Dedifferentiated amniotic fluid mesenchymal stem cell (primary cell): ENCODE results near the gene SNIP1.
"Not testable (repeated sequence)": the region's sequence is repeated elsewhere in the genome, so short reads cannot be mapped to it uniquely, and the experiment has no call there.

Source experiments
- DNase-seq: peaks from one replicate; pipeline ENCODE4 v3.0.0-alpha.2; 2016; ENCODE audit errors: extremely low spot score

The SNIP1 gene

DNA sequence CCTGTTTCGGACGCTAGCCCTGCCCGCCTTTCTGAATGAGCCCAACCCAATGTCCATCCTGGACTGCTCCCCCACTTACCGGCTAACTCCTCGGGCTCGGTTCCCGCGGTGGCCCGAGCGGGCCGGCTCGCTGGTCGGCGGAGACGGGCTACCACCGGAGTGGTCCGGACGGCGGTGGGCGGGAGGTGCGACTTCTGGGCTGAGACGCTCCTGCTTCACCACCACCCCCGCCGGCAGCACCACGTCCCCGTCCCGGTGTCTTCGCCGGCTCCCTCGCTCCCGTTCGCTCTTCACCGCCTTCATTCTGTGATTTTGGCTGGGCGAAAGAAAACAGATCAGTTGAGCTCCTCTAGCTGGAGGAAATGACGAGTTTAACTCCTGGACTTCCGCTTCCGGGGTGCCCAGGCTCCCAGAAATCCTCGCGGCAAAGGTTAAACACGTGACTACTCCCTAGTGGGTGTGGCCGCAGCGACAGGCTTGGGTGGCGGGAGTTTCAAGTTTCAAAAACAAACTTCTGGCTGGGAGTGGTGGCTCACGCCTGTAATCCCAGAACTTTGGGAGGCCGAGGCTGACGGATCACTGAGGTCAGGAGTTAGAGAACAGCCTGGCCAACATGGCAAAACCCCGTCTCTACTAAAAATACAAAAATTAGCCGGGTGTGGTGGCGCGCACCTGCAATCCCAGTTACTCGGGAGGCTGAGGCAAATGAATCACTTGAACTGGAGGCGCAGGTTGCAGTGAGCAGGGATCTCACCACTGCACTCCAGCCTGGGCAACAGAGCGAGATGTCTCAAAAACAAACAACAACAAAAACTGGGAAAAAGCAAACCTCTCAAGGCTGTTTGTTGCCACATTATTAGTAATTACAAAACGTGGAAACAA lies at the start of gene SNIP1:
Gene SNIP1, minus strand, starts transcription at position 367 of the 882 bp plus-strand sequence. Its CDS starts 64 bp downstream, at position 303.
- DNase-seq: peak; percentile 96

DNA sequence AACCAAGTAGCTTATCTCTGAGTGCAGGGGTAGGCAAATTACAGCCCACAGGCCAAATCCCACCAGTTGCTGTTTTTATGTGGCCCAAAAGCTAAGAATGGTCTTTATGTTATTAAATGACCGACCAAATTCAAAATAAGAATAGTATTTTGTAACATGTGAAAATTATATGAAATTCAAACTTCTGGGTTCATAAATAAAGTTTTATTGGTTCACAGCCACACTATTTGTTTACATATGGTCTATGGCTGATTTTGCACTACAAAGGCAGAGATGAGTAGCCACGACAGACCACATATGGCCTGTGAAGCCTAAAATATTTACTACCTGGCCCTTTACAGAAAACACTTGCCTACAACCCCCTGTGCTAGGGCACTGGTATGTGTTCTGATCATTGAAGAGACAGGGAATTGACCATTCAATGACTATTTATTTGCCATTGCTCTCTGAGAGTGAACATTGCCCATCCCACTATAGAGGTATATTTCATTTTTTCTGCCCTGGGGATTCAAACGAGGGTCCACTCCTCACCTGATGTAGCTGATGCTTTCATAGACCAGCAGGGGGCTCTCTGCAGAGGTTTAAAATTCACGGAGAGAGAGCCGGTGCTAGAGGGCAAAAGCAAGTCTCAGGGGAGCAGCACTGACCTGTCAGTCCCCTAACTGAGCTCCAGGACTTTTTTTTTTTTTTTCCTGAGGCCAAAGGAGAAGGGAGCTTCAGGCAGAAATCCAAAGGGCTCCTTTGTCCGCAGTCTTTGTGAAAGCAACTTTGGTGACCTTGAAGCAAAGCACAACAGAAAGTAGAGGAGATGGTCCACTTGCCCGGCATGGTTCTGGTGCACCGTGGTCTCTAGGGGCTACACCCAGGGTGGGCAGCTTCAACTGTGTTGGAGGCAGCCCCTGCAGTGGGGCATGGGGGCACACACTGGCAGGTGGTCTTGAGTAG lies 48.9 kb upstream of the SNIP1 start:
- DNase-seq: peak; percentile 38

- DNase-seq: no peak
Measured at GRCh38 chr1:37601441-37601840, 47.3 kb upstream of the SNIP1 start.

DNA sequence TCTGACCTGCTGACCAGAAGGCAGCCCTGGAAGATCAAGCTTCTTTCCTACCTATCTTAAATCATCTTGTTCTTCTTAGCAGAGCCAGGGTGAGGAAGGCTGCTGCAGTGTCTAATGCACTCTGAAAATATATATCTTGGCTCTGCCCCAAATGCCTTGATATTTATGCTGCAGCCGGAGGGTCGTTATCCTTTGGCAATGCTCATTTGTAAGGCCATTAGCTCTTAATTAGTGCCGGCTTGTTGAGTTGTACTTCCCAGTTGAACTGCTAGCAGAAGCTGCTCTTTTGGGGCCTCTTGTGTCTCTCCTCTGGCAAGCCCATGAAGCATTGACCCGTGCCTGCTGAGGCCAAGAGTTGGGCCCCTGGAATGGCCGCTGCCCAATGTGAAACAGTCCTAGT lies 45.8 kb upstream of the SNIP1 start:
- DNase-seq: no peak

GRCh38 chr1:37596182-37596667 lies 42.1 kb upstream of the SNIP1 start:
- DNase-seq: no peak

GRCh38 chr1:37595440-37596181 lies 41.5 kb upstream of the SNIP1 start, which contains the start of gene GNL2:
Gene GNL2 (minus strand): TSS chr1:37595937. CDS start chr1:37595822, 115 bp downstream.
- peak; percentile 97 for DNase-seq

DNA sequence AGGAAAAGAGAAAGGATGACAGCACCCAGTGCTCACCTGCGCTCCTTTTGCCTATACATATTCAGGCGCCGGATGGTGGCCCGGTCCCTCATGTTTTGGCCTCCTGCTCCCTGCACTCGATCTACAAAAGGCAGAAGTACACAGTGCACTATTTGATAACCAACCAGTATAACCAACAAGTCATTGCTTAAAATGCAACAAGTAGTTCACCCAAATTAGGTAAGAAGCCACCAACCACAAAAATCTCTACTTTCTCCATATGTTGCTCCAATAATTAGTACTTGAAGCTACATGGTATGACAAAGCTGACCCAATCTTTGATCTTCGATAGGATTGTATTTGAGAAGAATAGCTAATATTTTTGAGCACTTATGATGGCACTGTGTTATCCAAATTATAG lies 39.6 kb upstream of the SNIP1 start:
- no peak for DNase-seq

- no peak for DNase-seq
Measured at GRCh38 chr1:37588939-37589338, 34.8 kb upstream of the SNIP1 start.

DNA sequence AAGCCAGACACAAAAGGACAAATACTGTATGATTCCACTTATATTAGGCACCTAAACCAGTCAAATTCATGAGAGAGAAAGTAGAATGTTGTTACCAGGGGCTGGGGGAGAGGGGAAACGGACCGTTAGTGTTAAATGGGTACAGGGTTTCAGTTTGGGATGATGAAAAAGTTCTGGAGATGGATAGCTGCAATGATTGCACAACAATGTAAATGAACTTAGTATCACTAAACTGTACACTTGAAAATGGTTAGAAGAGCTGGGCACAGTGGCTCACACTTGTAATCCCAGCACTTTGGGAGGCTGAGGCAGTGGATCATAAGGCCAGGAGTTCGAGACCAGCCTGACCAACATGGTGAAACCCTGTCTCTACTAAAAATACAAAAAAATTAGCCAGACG lies 30.5 kb upstream of the SNIP1 start:
- DNase-seq: not testable (repeated sequence)

DNA sequence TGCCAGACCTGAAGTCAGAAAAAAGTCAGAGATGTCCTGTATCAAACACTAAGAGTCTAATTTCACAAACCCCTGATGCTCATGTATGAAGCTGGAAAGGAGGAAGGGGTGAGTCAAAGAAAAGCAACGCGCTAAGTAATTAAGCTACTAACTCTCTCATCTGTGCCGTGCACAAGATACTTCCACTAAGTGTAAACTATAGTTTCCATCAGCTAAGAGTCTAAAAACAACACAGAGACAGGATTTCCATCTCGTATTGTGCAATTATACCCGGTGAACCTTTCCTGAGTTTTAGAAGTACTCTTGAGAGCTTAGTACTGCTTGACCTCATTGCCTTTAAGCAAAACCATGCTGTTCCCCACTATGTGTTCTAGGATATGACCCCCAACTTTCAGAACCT lies 21.6 kb upstream of the SNIP1 start:
- DNase-seq: no peak

DNA sequence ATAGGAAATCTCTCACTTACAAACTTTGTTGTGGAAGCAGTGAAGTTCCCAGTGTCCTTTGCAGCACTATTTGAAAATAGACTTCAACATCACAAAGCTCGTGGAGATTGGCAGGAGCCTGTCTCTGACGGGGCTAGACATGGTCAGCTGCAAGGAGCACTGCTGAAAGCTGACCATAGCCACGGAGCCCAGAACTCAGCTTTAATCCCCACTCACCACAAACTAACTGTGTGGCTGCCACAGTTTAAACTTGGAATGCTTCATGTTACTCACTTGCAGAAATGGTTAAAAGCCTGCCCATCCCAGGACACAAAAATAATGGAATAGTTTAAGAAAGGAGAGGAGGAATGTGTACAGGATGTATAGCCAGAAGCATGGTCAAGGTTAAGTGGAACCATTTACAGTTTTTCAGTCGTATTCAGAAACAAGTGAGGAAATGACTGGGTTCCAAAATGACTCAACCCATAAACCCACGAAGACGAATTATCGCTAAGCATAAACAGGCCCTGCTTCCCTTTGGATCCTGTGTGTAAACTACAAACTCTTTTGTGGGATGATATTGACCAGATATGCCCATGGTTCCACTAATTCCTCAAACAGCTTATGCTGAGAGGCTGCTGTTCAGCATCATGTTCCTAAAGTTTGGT lies 20.9 kb upstream of the SNIP1 start:
- peak; percentile 37 for DNase-seq

DNA sequence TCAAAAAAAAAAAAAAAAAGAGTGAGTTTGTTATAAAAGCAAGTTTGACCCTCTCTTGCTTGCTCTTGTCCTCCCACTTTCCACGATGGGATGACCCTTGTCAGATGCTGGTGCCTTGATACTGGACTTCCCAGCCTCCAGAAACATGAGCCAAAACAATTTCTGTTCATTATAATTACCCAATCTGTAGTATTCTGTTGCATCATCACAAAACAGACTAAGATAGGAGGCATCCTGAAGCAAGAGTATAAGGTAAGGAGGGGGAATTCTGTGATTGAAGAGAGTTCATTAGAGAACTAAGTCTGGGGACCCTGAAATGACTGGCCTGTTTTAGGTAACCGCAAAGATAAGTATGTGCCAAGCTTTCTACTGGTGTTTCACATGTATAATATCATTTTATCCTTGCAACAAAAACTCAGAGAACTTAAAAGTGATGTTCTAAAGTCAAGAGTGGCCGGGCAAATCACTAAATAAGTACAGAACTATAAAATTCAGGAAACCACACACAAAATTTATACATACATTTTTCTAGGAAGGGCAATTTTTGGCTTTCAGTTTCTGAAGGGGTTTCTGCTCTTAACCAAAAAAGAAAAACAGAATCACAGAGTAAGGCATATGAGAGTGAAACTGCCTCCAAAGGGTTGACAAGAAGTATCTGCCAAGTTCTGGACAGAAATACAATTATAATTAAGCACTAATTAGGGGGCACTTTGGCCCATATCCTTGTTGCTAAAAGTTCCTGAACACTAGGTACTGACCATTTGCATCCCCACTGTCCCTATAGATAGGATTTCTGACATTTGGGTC lies 16.6 kb upstream of the SNIP1 start:
- no peak for DNase-seq

GRCh38 chr1:37567023-37567422 lies 12.9 kb upstream of the SNIP1 start:
- no peak for DNase-seq

- no peak for DNase-seq
Measured at GRCh38 chr1:37564892-37565291, 10.8 kb upstream of the SNIP1 start.

DNA sequence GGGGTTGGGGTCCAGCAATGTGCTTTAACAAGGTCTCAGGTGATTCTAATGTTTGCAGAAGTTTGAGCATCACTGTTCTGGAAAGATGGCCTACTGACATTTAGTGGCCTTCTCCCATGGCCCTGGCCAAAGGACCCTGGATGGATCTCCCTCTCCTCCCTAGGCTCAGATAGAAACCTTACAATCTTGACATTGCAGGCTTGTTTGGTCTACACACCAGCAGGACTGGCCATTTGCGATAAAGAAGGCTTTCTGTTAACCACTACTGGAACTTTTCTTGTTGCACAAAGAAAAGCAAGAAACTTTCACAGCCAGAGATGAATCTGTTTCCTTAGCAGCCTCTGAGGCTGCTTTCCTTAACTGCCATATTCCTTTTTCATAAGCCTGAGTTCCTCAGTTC lies 8.9 kb upstream of the SNIP1 start:
- DNase-seq: no peak

DNA sequence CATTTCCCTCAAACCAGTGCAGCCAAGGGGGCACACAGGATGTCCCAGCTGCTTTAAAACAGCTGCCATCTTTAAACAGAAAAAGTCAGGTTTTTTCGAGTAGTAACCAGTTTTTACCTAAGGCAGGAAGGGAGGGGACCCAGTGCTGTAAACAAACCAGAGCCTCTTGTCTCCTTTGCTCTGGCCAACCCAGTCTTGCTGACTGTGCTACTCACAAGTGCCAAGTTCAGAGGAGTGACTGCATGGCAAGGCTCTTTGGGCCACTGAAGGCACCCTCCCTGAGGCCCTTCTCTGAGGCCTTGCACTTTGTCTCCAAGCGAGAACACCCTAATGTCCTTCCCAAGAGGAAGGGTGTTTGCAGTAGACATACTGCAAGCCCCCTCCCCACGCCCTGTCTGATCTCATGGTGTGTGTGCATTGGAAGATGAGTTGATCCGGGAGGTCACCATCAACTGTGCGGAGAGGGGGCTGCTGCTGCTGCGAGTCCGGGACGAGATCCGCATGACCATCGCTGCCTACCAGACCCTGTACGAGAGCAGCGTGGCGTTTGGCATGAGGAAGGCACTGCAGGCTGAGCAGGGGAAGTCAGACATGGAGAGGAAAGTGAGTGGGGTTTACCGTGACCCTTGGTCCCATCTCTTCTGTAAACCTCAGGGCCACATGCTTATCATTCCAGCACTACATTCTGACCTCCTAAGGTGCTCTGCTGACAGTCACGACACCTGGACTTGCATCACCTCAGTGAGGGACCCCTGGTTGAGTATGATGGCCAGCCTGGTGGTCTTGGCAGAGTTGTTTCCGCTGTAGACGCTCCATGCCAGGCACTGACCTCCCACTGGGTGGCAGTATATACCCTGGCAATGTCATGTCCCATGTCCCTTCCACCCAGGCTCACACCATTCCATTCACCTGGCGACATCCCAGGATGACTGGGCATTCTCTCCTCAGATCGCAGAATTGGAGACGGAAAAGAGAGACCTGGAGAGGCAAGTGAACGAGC lies 7.3 kb upstream of the SNIP1 start:
- no peak for DNase-seq

- DNase-seq: no peak
Measured at GRCh38 chr1:37560401-37561132, 6.5 kb upstream of the SNIP1 start.

- DNase-seq: not testable (repeated sequence)
Measured at GRCh38 chr1:37559957-37560379, 5.9 kb upstream of the SNIP1 start.
